A549 treated with Mapracorat at 1 μM for 4 hours (cell line): ENCODE data around the gene ECPAS. TPM values are rescaled to one million over a fixed set of nuclear protein-coding genes. Genes with fewer than 3 reads are reported as not detected.

Source experiments
- total RNA-seq: library from RNA; stranded (reverse); fragments of 200-300 nt; extraction: Qiagen RNA extraction; gene quantifications from 5 replicates; pipeline ENCODE4 v1.2.3, GENCODE V29; 2022

The ECPAS gene
- total RNA-seq: 37.5 to 46.6 TPM (median 40.4 TPM) in 5 replicates

GRCh38 chr9:111483858-111484571, at the start of gene ECPAS:
Gene ECPAS, minus strand, starts transcription at chr9:111484383. Its CDS starts 11,465 bp downstream, at chr9:111472918.

GRCh38 chr9:111525056-111525977, 41.1 kb upstream of the ECPAS start, which contains the start of gene ZNF483:
Gene ZNF483, plus strand, starts transcription at chr9:111525179. Its CDS starts 2,217 bp downstream, at chr9:111527396.

GRCh38 chr9:111330124-111330523, 154.1 kb downstream of the ECPAS start, which contains the start of gene OR2K2:
Gene OR2K2, minus strand, starts transcription at chr9:111330224. Its CDS starts 1,791 bp downstream, at chr9:111328433.

Other genes starting within 250 kb of the ECPAS start
- not detected in 5 replicates for gene OR2K2, start 154.2 kb downstream of the ECPAS start, total RNA-seq
- gene ZNF483, start 40.8 kb upstream of the ECPAS start, total RNA-seq: 0.37 to 1.2 TPM (median 0.58 TPM) in 5 replicates
- 306 to 351 TPM (median 337 TPM) in 5 replicates for gene PTGR1, start 115.3 kb upstream of the ECPAS start, total RNA-seq
- 10.2 to 12.1 TPM (median 10.5 TPM) in 5 replicates for gene DNAJC25, start 147.0 kb upstream of the ECPAS start, total RNA-seq
- 54.4 to 71.1 TPM (median 62.7 TPM) in 5 replicates for gene GNG10, start 177.2 kb upstream of the ECPAS start, total RNA-seq